CD4-positive, alpha-beta T cell treated with Interleukin-1 beta for 1 hour (primary cell): Measurements from ENCODE around the gene SRRM2.

ENCODE experiments used
- DNase-seq, 2 donors: peaks; one replicate each; pipeline ENCODE4 v3.0.0-alpha.2; 2020 to 2022

Gene SRRM2

DNA sequence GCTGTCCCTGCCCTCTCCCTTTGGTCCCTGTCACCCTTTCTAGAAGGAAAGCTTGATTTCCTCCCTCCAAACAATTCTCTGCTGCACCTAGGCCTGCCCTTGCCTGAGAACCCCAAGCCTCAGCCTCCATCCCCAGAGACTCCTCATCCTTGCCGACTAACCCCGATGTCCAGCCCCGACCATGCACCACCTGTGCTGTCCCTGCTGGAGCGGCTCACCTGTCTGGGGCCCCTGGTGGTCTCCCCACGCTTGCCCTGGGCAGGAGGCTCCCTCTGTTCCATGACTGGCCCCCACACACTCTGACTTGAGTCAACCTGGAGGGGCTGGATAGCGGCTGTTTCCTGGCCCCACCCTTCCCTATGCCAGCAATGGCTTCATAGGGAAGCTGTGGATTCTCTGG lies 12.0 kb upstream of the SRRM2 start:
- no peak for DNase-seq

DNA sequence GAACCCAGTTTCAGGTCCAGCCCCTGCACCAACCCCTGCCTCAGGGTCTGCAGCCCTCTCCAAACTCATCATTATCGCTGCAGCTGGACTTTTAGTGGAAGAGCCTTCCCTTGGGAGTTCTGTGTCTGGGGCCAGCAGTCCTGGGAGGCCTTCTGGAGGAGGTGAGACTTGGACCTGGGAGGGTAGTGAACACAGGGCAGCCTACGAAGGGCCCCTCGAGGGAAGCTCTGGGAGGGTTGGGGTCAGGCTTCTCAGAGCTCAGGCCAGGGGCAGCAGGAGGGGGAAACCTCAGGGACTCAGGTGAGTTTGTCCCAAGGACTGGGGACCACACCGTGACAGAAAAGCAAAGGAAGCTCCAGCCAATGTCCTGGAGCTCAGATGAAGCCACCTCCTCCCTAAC lies 11.3 kb upstream of the SRRM2 start:
- no peak for DNase-seq

DNA sequence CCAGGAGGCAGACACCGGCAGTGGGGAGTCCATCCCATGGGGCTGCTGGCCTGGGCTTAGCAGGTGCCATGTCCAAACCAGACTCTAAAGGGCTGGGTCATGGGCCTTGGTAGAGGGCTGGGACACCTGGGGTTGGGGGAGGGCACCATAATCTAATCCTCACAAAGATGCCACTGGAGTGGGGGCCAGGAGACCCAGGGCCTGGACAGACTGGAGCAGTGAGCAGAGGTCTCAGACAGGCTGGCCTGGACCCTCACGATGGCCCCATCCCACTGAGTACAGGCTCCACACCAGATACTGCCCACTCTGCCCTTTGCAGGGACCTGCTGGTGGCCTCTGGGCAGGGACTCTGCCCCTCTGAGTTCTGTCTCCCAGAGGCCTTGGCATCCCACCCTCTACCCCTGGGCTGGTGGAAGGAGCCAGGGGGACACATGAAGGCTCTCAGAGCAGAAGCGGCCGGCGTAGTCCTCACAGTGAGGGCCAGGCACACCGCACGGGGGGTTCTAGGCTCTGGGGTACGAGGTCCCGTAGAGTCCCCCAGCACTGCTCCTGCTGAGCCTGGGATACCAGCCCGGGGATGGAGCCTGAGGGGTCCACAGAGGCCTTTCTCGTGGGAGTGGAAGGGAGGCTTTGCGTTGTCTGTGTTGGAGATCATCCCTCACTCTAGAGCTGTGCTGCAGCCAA lies 10.0 kb upstream of the SRRM2 start:
- DNase-seq, result no peak

DNA sequence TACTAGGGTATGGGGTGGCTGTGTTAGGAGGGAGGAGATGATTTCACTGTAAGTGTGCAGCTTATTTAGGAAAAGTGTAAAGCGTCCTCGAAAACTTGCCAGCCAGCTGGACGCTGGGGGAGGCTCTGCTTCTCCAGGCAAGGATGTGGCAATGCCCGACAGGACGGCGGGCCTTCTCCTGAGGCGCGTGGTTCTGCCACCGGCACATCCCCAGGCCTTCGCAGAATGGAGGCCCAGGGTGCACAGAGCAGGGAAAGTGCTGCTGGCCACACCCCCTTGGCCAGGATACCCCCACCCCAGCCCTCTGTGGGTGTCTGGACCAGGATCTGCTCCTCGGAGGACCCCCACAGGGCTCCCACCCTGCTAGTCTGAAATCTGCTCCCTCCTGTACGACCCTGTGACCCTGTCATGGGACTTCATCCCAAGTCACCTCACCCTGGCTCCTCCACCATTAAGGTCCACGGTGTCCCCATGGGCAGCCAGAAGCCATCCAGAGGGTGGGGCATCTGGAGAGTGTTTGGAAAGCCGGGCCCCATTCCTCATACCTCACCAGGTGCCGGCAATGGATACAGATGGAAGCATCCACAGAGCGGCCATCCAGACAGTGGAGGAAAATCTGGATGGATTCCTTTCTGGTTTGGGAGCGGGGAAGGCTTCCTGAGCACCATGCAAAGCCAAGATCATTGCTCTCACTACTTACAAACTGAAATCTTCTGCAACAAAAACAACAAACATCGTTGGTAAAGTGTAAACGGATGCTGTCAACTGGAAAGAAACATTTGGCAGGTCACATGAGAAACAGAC lies 9.2 kb upstream of the SRRM2 start:
- DNase-seq, result no peak

DNA sequence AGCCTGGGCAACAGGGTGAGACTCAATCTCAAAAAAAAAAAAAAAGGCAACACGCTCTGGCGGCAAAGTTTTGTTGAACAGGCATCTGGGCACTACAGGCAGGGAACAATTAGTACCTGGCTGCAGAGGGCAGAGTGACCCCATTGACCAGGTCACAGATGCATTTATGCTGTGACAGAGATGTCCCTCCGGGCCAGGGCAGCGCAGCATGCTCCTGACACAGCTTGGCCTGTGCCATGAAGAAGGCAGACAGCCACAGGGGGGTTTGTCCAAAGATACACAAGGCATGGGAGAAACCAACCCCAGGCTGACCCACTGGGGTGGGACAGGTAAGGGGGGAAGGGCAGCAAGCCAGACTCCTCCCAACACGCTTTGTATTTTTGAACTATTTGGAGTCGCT lies 7.7 kb upstream of the SRRM2 start:
- DNase-seq, result no peak

DNA sequence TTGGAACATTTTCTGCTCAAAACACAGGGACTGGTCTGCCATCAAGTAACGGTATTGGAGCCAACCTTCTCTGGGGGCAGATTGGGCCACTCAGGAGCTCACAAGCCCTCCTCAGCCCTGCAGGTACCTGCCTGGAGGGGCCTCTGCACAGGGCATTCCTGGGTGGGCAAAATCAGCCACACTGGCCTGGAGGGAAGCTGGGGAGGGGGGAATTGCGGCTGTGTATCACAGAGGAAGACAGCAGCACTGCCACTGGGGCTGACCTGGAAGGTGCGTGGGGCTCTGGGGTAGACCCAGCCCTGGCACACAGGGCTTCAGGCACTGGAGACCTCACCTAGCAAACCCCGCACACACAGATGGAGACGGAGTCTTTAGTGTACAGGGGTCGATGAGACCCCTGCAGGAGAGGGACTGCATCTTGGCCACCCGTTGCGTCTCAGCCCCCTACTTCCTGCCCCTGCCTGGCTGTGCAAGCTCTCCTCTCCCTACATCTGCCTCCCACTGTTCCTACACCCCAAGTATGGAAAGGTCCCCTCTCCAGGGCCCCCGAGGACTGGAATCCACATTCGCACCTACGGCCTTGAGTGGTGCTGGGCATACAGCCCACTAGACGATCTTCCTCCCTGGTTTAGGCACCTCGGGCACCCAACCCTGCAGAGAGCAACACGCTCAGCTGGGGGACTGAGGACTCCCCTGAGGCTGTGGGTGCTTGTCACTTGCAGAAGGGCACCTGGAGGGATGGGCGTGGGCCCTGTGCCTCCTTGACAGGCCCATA lies 7.1 kb upstream of the SRRM2 start:
- DNase-seq, result no peak

DNA sequence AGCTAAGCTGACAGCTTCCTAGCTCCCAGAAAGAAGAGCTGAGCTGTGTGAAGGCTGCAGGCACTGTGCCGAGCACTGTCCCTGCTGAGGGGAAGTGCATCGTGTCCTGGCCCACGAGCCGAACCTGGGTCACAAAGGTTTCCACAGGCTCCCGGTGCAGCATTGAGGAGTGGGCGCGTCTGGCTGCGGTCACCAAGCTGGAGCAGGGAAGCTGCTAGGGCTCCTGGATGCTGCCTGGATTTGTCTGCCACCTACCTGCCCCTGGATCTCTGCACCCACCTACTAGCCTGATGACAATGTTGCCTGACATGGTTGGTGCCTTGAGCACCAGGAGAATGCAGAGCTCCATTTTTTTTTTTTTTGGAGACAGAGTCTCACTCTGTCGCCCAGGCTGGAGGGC lies 6.5 kb upstream of the SRRM2 start:
- DNase-seq, result no peak

DNA sequence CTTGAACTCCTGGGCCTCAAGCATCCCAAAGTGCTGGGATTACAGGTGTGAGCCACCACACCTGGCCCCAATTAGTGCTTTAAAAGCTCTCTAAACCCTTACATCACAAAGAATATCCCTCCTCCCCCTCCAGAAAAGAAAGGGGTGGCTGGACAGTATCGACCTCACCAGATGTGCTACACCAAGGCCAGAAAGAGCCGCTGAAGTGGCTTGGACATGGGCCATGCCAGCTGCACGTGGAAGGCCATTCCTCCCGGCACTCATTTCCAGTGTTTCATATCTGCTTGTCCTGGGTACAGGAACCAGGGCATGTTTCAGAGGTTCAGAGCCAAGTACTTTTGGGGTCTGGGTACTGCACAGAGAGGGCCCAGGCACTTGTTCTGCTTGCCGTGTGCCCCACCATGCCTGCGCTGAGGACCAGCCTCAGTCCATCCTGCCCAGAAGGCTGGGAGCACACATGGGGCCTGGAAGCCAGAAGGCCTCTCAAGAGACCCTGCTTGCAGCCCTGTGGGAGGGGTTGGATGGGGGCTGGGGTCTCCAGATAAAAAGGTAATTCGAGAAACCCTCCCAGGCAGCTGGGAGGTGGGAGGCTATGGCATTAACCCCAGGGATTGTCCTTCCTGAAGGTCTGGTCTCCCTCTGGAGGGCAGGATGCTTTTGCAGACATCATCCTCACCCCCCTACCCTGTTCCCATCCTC lies 3.5 kb upstream of the SRRM2 start:
- DNase-seq, result no peak

DNA sequence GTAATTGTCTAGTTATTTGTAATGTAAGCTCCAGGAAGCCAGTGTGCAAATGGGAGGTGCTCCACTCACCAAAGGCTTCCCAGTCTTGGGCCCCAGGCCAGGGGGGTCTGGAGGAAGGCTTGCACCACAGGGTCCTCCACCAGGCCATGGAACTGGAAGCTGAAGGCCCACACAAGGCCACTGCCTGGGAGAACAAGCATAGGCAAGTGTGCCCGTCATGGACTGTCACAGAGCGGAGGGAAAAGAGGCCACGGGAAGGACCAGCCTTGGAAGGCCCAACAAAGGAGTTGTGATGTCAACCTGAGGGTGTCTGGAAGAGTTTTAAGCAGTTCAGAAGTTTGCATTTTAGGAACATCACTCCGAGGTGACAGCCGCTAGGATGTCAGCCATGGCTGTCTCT lies 3.0 kb upstream of the SRRM2 start:
- no peak for DNase-seq

DNA sequence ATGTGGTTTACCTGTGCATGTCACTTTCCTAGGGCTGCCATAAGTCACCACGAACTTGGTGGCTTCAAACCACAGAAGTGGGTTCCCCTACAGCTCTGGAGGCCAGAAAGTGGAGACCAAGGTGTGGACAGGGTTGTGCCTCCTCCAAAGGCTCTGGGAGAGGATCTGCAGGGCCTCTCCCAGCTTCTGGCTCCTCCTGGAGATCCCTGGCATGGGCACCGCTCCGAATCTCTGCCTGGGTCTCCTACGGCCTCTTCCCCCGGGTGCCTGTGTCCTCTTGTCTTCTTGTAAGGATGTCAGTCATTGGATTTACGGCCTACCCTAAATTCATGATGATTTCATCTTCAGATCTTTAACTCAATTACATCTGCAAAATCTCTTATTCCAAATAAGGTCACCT lies 2.5 kb upstream of the SRRM2 start:
- DNase-seq, result no peak

DNA sequence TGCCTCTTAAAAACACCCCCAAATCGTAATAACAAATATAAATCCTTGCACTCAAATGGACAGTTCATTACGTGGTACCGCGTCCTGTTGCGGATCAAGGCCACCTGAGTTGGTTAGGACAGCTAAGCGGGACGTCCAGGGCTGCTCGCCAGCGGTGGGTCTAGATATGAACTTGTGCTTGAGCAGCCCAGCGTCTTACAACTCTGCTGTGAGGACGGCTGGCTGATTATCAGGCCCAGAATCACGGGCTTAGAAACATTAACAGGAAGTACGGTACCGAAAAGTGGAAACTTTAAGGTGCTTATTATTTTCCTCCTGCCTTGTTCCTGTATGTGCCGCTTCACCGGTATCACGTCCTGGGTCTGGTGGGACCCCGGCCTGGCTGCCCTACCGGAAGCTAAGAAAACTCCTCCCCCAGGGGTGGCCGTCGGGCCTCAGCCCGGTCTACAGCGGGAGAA lies 832 bp upstream of the SRRM2 start:
- no peak for DNase-seq

DNA sequence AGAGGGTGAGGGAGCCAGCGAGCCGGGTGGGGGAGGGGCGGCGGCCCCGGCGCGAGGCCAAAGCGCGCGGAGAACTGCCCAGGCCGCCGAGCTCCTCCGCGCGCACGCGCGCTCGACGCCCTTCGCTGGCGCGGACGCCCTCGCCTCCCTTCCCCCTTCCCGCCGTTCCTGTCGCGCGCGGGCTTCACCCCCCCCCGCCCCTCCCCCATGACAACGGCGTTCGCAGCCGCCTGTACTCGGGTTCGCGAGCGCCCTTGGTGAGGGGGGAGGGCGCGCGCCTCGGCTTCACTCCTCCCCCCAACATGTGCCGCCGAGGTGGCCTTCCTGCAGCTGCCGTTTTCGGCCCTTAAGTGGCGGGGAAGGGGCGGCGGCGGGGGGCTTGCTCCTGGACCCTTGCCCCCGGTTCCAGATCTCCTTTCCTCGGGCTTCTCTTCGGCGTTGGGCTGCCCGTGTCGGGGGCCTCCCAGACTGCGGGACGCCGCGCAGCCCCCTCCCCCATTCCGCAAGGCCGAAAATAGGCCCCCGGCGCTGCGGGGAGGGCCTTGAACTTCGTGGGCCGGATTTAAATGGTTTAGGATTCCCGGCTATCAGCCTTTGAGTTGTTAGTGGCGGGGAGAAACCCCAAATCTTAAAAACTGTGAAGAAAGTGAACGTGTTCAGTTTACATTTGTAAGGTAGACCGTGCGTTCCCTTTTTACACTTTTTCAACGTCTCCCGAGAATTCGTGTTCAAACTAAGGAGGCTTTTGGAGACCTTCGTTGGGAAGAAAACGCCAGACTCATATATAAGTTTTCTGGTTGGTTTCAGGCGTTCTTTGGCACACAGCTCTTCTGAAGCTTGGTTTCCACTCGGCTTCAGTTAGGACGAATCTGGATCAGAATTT lies 653 bp downstream of the SRRM2 start:
- DNase-seq, result peak; percentile 70 to 79

DNA sequence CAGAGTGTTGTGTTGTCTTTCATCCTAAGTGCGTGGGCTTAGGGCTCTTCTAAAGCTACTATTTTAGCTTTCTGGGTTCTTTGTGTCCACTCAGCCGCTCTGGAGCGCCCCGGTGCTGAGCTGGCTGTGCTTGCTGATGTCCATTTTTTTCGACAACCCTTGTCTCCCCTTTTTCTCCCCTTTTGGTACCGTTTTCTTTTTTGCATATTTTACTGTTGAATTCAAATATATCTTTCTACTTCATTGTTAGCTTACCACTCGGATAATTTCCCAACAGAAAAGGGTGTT lies 1.2 kb downstream of the SRRM2 start:
- DNase-seq, result no peak

DNA sequence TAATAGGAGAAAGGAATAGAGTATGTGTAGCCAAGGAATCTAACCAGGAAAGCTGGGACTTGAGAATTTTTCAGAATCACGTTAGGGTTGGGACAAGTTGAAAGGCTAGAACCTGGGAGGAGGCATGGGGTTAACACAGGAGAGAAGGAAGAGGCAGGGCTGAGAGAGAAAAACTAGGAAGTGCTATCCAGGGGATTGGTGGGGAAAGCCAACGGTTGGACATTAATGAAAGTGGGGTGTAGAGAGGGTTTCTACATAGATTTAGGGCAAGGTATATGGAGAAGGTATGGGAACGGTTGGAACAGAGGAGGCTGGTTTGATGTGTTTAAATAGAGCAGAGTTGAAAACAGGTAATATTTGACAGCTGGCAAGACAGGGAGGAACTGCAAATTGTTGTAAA lies 2.7 kb downstream of the SRRM2 start:
- DNase-seq, result no peak

DNA sequence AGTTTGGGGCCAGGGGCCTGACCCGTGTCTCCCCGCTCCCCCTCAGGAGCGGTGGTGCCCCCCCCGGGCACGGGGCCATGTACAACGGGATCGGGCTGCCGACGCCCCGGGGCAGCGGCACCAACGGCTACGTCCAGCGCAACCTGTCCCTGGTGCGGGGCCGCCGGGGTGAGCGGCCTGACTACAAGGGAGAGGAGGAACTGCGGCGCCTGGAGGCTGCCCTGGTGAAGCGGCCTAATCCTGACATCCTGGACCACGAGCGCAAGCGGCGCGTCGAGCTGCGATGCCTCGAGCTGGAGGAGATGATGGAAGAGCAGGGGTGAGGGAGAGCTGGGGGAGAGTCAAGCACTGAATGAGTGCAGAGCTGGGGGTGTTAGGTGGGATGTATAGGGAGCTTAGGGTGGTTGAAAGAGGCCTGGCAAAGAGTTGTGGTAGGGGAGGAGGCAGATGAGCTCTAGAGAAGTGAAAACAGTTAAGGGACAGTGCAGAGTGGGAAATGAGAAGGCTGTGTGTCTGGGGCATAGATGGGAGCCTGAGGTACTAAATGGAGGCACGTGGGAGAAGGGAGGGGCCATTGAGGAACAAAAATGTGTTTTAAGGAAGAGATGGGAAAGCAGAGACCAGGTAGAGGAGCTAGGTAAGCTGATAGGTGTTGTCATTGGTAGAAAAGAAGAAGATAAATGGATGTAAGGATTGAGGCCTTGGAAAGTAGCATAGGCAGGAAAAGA lies 4.0 kb downstream of the SRRM2 start:
- DNase-seq, result no peak

DNA sequence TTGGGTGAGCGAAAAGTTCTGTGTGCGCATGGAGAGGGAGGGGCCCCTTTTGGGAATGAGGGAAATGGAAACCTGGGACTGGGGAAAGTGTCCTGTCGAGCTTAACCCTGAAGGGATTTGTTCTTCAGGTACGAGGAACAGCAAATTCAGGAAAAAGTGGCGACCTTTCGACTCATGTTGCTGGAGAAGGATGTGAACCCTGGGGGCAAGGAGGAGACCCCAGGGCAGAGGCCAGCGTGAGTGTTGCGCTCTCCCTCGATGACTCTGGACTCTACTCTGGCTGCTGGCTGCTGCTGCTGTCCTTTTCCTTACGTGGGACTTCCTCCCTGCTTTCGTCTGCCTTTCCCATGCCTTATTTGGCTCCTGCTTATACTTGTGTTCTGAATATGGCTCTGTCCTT lies 4.9 kb downstream of the SRRM2 start:
- DNase-seq, result no peak

DNA sequence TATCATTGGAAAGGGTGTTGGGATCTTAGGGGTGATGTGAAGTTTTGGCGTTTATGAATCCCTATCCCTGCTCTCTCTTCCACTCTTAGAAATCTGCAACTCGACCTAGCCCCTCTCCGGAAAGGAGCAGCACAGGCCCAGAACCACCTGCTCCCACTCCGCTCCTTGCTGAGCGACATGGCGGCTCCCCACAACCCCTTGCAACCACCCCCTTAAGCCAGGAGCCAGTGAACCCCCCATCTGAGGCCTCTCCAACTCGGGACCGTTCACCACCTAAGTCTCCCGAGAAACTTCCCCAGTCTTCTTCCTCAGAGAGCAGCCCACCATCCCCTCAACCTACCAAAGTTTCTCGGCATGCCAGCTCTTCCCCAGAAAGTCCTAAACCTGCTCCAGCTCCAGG lies 9.0 kb downstream of the SRRM2 start:
- no peak for DNase-seq

DNA sequence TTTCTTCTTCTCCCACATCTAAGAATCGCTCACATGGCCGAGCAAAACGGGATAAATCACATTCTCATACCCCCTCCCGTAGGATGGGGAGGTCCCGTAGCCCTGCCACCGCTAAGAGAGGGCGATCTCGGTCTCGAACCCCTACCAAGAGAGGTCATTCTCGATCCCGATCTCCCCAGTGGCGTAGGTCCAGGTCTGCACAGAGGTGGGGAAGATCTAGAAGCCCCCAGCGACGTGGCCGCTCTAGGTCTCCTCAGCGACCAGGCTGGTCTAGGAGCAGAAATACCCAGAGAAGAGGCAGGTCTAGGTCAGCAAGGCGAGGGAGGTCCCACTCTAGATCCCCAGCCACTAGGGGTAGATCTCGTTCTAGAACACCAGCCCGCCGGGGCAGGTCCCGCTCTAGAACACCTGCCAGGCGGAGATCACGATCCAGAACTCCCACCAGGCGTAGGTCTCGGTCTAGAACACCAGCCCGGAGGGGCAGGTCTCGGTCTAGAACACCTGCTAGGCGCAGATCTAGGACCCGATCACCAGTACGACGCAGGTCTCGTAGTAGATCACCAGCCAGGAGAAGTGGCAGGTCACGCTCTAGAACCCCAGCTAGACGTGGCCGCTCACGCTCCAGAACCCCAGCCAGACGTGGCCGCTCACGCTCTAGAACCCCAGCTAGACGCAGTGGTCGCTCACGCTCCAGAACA lies 9.6 kb downstream of the SRRM2 start:
- DNase-seq, result no peak

DNA sequence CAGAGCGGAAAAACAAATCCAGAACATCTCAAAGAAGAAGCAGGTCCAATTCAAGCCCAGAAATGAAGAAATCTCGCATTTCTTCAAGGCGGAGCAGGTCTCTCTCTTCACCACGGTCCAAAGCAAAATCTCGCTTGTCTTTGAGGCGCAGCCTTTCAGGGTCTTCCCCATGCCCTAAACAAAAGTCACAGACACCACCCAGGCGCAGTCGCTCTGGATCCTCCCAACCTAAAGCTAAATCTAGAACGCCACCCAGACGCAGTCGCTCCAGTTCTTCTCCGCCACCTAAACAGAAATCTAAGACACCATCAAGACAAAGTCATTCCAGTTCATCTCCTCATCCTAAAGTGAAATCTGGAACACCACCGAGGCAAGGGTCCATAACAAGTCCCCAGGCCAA lies 10.3 kb downstream of the SRRM2 start:
- no peak for DNase-seq

DNA sequence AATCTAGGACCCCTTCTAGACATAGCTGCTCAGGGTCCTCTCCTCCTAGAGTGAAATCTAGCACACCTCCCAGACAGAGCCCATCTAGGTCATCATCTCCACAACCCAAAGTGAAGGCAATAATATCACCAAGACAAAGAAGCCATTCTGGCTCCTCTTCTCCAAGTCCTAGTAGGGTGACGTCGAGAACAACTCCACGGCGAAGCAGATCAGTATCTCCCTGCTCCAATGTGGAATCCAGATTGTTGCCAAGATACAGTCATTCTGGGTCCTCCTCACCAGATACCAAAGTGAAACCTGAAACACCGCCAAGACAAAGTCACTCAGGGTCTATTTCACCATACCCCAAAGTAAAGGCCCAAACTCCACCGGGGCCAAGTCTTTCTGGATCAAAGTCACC lies 10.7 kb downstream of the SRRM2 start:
- no peak for DNase-seq

DNA sequence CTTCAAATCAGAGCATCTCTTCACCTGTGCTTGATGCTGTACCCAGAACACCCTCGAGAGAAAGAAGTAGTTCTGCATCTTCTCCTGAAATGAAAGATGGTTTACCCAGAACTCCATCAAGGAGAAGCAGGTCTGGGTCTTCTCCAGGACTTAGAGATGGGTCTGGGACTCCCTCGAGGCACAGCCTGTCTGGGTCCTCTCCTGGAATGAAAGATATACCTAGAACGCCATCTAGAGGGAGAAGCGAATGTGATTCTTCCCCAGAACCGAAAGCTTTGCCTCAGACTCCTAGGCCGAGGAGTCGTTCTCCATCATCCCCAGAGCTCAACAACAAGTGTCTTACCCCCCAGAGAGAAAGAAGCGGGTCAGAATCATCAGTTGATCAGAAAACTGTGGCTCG lies 12.3 kb downstream of the SRRM2 start:
- DNase-seq, result no peak
